ENCODE results near the gene ZNF777. TPM values are rescaled to one million over a fixed set of nuclear protein-coding genes. Genes with fewer than 3 reads are reported as not detected.

ZNF777 gene
- total RNA-seq, 1 donor from 2014 or later, result 17.2 TPM

DNA sequence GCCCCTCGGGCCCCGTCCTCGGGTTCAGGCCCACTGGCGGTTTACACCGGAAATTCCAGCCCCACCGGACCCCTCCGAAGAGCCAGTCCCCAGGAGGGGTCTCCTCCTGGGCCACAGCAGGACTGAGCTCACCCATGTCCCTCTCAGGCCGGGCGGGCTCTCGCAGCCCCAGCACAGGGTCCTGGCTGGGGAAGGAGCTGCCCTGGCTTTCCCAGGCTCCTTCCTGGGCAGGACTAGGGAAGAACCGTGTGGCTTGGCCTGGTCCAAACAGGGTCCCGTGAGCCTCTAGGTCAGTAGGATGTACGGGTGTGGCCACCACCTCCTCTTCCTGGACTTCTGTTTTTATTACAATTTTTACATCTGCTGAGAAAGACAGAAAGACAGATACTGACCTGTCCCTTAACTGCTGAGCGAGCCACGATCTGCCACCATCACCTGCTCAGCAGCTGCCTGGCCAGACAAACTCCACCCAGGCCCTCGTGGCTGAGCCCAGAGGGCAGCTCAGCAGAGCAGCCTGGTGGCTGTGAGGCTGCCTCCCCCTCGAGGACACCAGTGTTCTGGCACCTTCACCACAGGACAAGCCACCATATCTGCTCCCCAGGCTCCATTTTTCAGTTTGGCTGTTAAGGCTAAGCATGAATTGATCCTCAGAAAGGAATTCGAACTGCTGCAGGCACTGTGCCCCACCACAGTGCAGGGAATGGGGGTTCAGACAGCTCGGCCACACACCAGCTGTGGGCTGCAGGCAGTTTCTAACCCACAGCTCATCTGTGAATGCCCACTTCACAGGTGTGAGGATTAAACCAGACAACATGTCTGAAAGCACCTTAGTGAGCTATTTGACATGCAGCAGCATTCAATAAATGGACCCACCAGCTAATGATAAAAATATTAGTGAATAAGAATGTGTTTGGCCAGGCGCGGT, 14.5 kb upstream of the ZNF777 start:
- H3K27ac ChIP-seq (ENCODE audit: low read depth, low read length), result no peak overlapping the region
- H3K4me1 ChIP-seq (ENCODE audit: insufficient read depth, low read length), result no peaks in the 10 kb centered on the region
- Mint-ChIP-seq H3K4me3 (ENCODE audit: unreplicated experiment) (no peak overlapping the region), H3K36me3 (ENCODE audit: low read depth, unreplicated experiment) (peaks cover 43% of the 10 kb centered on the region), H3K27me3 (ENCODE audit: low read depth, unreplicated experiment) (no peaks in the 10 kb centered on the region), H3K4me1 (ENCODE audit: low read depth, unreplicated experiment) (peaks cover 8% of the 10 kb centered on the region), H3K27ac (ENCODE audit: unreplicated experiment) (no peak overlapping the region), H3K9me3 (ENCODE audit: unreplicated experiment) (peaks cover 9% of the 10 kb centered on the region)
- H3K36me3 ChIP-seq (ENCODE audit: insufficient read depth, low read length), result peaks cover 20% of the 10 kb centered on the region
- FAIRE-seq (no peak), DNase-seq (ENCODE audit: low read depth) (no peak)
- peaks cover 26% of the 10 kb centered on the region for H3K79me2 ChIP-seq (ENCODE audit: insufficient read depth, low read length)
- H3K27me3 ChIP-seq (ENCODE audit: insufficient read depth, low read length), result no peaks in the 10 kb centered on the region
- H4K20me1 ChIP-seq (ENCODE audit: insufficient read depth, low read length), result peaks cover 30% of the 10 kb centered on the region
- H3K4me2 ChIP-seq (ENCODE audit: low read length), result no peak overlapping the region
- H3K9me3 ChIP-seq (ENCODE audit: insufficient read depth, low read depth, low read length), result peaks cover 2% of the 10 kb centered on the region
- no peak overlapping the region for H3K9ac ChIP-seq (ENCODE audit: low read length)
- H3K4me3 ChIP-seq (ENCODE audit: insufficient read depth, low read depth, low read length), result no peak overlapping the region
- no peak overlapping the region for H2AFZ ChIP-seq (ENCODE audit: low read depth, low read length)
- TF ChIP-seq, protein P1, sequence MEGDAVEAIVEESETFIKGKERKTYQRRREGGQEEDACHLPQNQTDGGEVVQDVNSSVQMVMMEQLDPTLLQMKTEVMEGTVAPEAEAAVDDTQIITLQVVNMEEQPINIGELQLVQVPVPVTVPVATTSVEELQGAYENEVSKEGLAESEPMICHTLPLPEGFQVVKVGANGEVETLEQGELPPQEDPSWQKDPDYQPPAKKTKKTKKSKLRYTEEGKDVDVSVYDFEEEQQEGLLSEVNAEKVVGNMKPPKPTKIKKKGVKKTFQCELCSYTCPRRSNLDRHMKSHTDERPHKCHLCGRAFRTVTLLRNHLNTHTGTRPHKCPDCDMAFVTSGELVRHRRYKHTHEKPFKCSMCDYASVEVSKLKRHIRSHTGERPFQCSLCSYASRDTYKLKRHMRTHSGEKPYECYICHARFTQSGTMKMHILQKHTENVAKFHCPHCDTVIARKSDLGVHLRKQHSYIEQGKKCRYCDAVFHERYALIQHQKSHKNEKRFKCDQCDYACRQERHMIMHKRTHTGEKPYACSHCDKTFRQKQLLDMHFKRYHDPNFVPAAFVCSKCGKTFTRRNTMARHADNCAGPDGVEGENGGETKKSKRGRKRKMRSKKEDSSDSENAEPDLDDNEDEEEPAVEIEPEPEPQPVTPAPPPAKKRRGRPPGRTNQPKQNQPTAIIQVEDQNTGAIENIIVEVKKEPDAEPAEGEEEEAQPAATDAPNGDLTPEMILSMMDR (IDR thresholded peaks at IDR 0.05; ENCODE audit: insufficient read depth, low read depth, low read length), result no peak

DNA sequence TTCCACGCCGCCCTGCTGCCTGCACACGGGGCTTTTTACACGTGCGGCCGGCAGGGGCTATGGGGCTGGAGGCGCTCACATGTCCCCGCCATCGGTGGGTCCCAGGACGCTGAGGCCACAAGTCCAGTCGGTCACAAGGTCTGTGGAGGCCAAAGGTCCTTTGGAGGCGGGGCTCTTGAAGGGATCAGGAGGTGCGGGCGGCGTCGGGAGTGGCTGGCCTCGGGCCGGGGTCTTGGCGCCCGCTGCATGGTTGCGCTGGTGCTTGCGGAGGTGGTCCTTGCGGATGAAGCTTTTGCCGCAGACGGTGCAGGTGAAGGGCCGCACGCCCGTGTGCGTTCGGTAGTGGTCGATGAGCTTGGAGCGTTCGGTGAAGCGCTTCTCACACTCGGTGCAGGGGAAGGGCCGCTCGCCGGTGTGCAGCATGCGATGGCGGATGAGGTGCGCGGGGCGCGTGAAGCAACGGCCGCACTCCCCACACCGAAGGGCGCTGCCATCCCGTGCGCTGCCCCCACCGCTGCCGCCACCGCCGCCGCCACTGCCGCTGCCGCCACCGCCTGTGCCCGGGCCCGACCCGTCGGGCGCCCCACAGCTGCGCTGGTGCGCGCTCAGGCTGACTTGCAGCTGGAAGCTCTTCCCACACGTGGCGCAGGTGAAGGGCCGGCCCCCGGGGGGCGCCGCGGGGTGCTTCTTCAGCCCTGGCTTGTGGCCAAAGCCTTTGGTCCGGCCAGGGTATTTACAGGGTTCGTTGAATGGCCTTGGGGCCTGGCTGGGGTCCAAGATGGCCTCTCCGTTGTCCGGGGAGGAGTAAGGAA, 13.7 kb upstream of the ZNF777 start:
- no peak overlapping the region for H3K9ac ChIP-seq (ENCODE audit: low read length)
- DNase-seq (ENCODE audit: low read depth) (no peak), FAIRE-seq (no peak)
- no peak overlapping the region for H3K4me3 ChIP-seq (ENCODE audit: insufficient read depth, low read depth, low read length)
- peaks cover 26% of the 10 kb centered on the region for H4K20me1 ChIP-seq (ENCODE audit: insufficient read depth, low read length)
- peaks cover 21% of the 10 kb centered on the region for H3K79me2 ChIP-seq (ENCODE audit: insufficient read depth, low read length)
- Mint-ChIP-seq H3K27me3 (ENCODE audit: low read depth, unreplicated experiment) (no peaks in the 10 kb centered on the region), H3K36me3 (ENCODE audit: low read depth, unreplicated experiment) (peaks cover 46% of the 10 kb centered on the region), H3K4me1 (ENCODE audit: low read depth, unreplicated experiment) (peaks cover 8% of the 10 kb centered on the region), H3K4me3 (ENCODE audit: unreplicated experiment) (no peak overlapping the region), H3K27ac (ENCODE audit: unreplicated experiment) (no peak overlapping the region), H3K9me3 (ENCODE audit: unreplicated experiment) (peaks cover 9% of the 10 kb centered on the region)
- TF ChIP-seq, protein P1 (IDR thresholded peaks at IDR 0.05; ENCODE audit: insufficient read depth, low read depth, low read length), result no peak
- TF ChIP-seq EZH2 (IDR thresholded peaks at IDR 0.05; ENCODE audit: insufficient read depth, low read length), result no peak
- no peak overlapping the region for H2AFZ ChIP-seq (ENCODE audit: low read depth, low read length)
- H3K4me2 ChIP-seq (ENCODE audit: low read length), result no peak overlapping the region
- peaks cover 2% of the 10 kb centered on the region for H3K9me3 ChIP-seq (ENCODE audit: insufficient read depth, low read depth, low read length)
- no peaks in the 10 kb centered on the region for H3K27me3 ChIP-seq (ENCODE audit: insufficient read depth, low read length)
- no peak overlapping the region for H3K27ac ChIP-seq (ENCODE audit: low read depth, low read length)
- H3K4me1 ChIP-seq (ENCODE audit: insufficient read depth, low read length), result no peaks in the 10 kb centered on the region
- peaks cover 18% of the 10 kb centered on the region for H3K36me3 ChIP-seq (ENCODE audit: insufficient read depth, low read length)
